Measurements from ENCODE around the gene BCL2L13. TPM values are rescaled to one million over a fixed set of nuclear protein-coding genes. Genes with fewer than 3 reads are reported as not detected.

Gene BCL2L13
- total and polyA plus RNA-seq, 7 donors: 67.0 to 201 (median 128) TPM

DNA sequence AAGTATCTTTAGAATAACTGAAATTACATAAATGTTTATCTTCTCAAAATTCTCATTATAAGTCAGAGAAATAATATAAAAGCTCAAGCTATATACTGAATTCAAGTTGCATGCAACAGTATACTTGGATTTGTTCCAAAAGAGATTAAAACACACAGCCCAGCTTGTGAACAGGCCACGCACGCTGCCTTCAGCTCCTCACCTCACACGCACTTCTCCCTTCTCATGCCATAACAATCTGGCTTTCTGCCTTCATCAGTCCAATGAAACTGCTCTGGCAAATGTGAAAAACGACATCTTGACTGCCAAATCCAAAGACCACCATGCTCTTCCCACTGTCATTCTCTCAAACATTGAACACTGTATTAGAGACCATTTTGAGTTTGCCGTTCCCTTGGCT is 32.1 kb upstream of the BCL2L13 start:
- ATAC-seq: peak in 3 of 4 donors; percentile 36 to 76 (median 67)
- TF ChIP-seq, protein P1, sequence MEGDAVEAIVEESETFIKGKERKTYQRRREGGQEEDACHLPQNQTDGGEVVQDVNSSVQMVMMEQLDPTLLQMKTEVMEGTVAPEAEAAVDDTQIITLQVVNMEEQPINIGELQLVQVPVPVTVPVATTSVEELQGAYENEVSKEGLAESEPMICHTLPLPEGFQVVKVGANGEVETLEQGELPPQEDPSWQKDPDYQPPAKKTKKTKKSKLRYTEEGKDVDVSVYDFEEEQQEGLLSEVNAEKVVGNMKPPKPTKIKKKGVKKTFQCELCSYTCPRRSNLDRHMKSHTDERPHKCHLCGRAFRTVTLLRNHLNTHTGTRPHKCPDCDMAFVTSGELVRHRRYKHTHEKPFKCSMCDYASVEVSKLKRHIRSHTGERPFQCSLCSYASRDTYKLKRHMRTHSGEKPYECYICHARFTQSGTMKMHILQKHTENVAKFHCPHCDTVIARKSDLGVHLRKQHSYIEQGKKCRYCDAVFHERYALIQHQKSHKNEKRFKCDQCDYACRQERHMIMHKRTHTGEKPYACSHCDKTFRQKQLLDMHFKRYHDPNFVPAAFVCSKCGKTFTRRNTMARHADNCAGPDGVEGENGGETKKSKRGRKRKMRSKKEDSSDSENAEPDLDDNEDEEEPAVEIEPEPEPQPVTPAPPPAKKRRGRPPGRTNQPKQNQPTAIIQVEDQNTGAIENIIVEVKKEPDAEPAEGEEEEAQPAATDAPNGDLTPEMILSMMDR (IDR thresholded peaks at IDR 0.05): no peak
- H3K27me3 ChIP-seq (ENCODE audit: insufficient read depth in 3 of 3, low read length in 2 of 3): no peaks in the 10 kb centered on the region
- H3K4me1 ChIP-seq: peaks cover 10% of the 10 kb centered on the region
- peaks cover 0 to 33% of the 10 kb centered on the region in 2 donors for H3K36me3 ChIP-seq (ENCODE audit: insufficient read depth in 1 of 2, low read depth in 1 of 2)
- no peak overlapping the region for H3K27ac ChIP-seq
- no peak overlapping the region for H3K4me3 ChIP-seq
- intact Hi-C loops (cut with DNase I): no loop called here
- 40 to 53% (median 41%) methylated on average over 5 of the region's 5 CpGs for WGBS, 3 donors
- DNase-seq: no peak
- H3K9me3 ChIP-seq: no peaks in the 10 kb centered on the region

DNA sequence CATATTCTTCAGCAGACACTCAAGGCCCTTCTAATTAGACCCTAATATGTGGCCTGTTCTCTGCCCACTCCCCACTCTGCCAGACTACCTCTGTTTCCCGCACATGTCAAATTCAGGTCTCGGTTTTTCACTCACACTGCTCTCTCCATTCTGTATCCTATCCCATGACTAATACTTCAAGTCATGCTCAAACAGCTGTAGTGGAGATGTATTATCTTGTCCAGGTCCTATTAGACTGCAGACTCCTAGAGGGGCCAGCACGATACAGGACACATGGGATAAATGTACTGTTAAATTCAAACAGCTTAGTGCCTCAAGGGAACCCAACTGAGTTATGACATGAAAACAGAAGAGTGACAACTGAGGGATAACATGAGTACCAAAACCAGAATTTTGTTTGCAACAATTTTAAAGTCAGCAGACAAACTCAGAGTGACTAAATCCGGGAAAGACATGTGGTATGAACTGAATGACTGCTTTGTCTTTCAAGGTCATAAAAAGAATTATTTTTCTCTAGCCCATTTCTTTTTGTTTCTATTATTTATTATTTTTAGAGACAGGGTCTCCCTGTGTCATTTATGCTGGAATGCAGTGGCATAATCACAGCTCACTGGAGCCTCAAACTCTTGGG is 30.6 kb upstream of the BCL2L13 start:
- ATAC-seq (peak; percentile 46 to 64 (median 53)), DNase-seq (no peak)
- Histone ChIP-seq H3K36me3 (ENCODE audit: insufficient read depth in 1 of 2, low read depth in 1 of 2) (peaks cover 0 to 48% of the 10 kb centered on the region in 2 donors), H3K27me3 (ENCODE audit: insufficient read depth in 3 of 3, low read length in 2 of 3) (no peaks in the 10 kb centered on the region), H3K4me3 (no peak overlapping the region), H3K4me1 (peaks cover 10% of the 10 kb centered on the region), H3K27ac (no peak overlapping the region), H3K9me3 (no peaks in the 10 kb centered on the region)
- WGBS, 3 donors: 84 to 92% (median 84%) methylated on average over 4 of the region's 4 CpGs
- intact Hi-C loops (cut with DNase I): no loop called here
- TF ChIP-seq, protein P1 (IDR thresholded peaks at IDR 0.05): no peak

DNA sequence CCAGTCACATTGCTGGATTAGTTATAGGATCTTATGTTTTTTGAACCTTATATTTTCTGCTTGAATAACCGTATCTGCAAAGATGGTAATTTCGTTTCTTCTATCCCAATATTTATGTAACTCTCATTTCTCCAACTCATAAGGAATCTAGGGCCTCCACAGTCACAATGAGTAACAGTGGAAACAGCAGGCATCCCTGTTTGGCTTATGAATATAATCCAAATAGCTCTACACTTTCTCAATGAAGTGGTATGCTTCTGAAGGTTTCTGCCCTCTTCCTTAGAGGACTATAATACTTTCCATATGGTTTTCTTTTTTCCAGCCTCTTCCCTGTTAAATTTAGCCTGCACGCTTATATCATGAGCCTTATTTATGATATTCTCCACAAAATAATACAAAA is 26.5 kb upstream of the BCL2L13 start:
- Histone ChIP-seq H3K4me3 (no peak overlapping the region), H3K4me1 (no peaks in the 10 kb centered on the region), H3K36me3 (ENCODE audit: insufficient read depth in 1 of 2, low read depth in 1 of 2) (peaks cover 0 to 82% of the 10 kb centered on the region in 2 donors), H3K27me3 (ENCODE audit: insufficient read depth in 3 of 3, low read length in 2 of 3) (no peaks in the 10 kb centered on the region), H3K27ac (no peak overlapping the region), H3K9me3 (no peaks in the 10 kb centered on the region)
- DNase-seq (no peak), ATAC-seq (no peak)
- intact Hi-C loops (cut with DNase I): no loop called here
- TF ChIP-seq, protein P1 (IDR thresholded peaks at IDR 0.05): no peak
- WGBS, 3 donors: 55 to 81% (median 63%) methylated on average over 3 of the region's 3 CpGs

DNA sequence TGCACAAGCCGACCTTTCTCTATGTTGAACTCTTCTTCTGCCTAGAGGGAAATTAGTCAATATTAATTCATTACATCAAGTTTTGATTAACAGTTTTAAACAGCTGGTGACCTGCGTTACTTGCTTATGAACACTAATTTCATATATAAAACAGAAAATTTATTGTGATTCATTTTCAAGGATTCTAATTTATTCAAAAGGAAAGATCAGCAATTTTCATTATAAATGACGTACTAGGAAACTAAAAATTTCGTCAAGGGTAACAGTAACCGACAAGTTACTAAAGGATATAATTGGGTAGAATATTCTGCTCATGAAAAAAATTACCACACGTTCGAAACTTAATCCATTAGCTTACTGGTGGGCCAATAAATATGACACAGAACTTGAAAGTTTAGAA is 25.3 kb upstream of the BCL2L13 start:
- TF ChIP-seq, protein P1 (IDR thresholded peaks at IDR 0.05): no peak
- Histone ChIP-seq H3K9me3 (no peaks in the 10 kb centered on the region), H3K4me1 (no peaks in the 10 kb centered on the region), H3K27me3 (ENCODE audit: insufficient read depth in 3 of 3, low read length in 2 of 3) (no peaks in the 10 kb centered on the region), H3K4me3 (no peak overlapping the region), H3K27ac (no peak overlapping the region), H3K36me3 (ENCODE audit: insufficient read depth in 1 of 2, low read depth in 1 of 2) (peaks cover 0 to 82% of the 10 kb centered on the region in 2 donors)
- ATAC-seq: no peak
- DNase-seq: no peak
- 85 to 95% (median 85%) methylated on average over 7 of the region's 7 CpGs for WGBS, 3 donors
- intact Hi-C loops (cut with DNase I): no loop called here

DNA sequence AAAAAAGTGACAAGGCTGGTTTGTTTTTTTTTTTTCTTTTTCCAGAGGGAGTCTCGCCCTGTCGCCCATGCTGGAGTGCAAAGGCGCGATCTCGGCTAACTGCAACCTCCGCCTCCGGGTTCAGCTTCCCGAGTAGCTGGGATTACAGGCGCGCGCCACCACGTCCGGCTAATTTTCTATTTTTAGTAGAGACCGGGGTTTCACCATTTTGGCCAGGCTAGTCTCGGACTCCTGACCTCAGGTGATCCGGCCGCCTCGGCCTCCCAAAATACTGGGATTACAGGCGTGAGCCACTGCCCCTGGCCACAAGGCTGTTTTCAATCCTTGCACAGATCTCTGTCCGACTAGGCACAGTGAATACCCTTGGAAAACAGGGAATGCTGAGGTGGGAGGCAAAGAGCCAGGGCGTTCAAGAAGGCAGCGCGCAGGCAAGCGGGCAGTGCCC is 10.6 kb upstream of the BCL2L13 start:
- H3K9me3 ChIP-seq: no peaks in the 10 kb centered on the region
- intact Hi-C loops (cut with DNase I): no loop called here
- peak overlapping the region; percentile 99 for H3K4me3 ChIP-seq
- ATAC-seq: peak in 3 of 4 donors; percentile 21 to 54 (median 28)
- H3K27me3 ChIP-seq (ENCODE audit: insufficient read depth in 3 of 3, low read length in 2 of 3): no peaks in the 10 kb centered on the region
- peak overlapping the region; percentile 98 for H3K27ac ChIP-seq
- peaks cover 0 to 18% of the 10 kb centered on the region in 2 donors for H3K36me3 ChIP-seq (ENCODE audit: insufficient read depth in 1 of 2, low read depth in 1 of 2)
- 6 to 8% (median 7%) methylated on average over 24 of the region's 24 CpGs for WGBS, 3 donors
- TF ChIP-seq, protein P1 (IDR thresholded peaks at IDR 0.05): no peak
- peak in 1 of 2 donors; percentile 69 for DNase-seq
- peaks cover 12% of the 10 kb centered on the region for H3K4me1 ChIP-seq
